HG03039 (cell line): ENCODE measurements around the gene ZNF584.

Source experiments
- ATAC-seq: cut with Tn5 transposase; IDR thresholded peaks from one replicate; pipeline ENCODE4 v1.9.1; 2021; ENCODE audit warnings: mild to moderate bottlenecking, moderate library complexity; ENCODE audit not compliant: unreplicated experiment

ZNF584 gene

GRCh38 chr19:58385891-58386575 is 22.4 kb upstream of the ZNF584 start:
- peak; percentile 1 for ATAC-seq

GRCh38 chr19:58386576-58387337 is 21.7 kb upstream of the ZNF584 start, which contains the start of gene RPS5:
RPS5 (plus strand) TSS chr19:58387269; CDS start chr19:58388138, 869 bp downstream.
- ATAC-seq: peak; percentile 81

GRCh38 chr19:58387338-58388174 is 20.9 kb upstream of the ZNF584 start:
- no peak for ATAC-seq

- ATAC-seq: no peak
Observed at GRCh38 chr19:58388175-58388526, 20.3 kb upstream of the ZNF584 start.

- no peak for ATAC-seq
Observed at GRCh38 chr19:58392945-58393724, 15.3 kb upstream of the ZNF584 start.

GRCh38 chr19:58393725-58394033 is 14.8 kb upstream of the ZNF584 start:
- no peak for ATAC-seq

- ATAC-seq: no peak
Observed at GRCh38 chr19:58394821-58395219, 13.6 kb upstream of the ZNF584 start.

- ATAC-seq: no peak
Observed at GRCh38 chr19:58395220-58395978, 13.1 kb upstream of the ZNF584 start, which contains the start of gene RNF225. RNF225 (plus strand) TSS chr19:58395656; CDS start chr19:58396090, 434 bp downstream.

GRCh38 chr19:58395979-58396627 is 12.3 kb upstream of the ZNF584 start:
- no peak for ATAC-seq

- no peak for ATAC-seq
Observed at GRCh38 chr19:58396691-58397532, 11.5 kb upstream of the ZNF584 start.

- ATAC-seq: no peak
Observed at GRCh38 chr19:58397533-58398037, 10.9 kb upstream of the ZNF584 start.

- ATAC-seq: no peak
Observed at GRCh38 chr19:58398087-58398486, 10.4 kb upstream of the ZNF584 start.

- no peak for ATAC-seq
Observed at GRCh38 chr19:58398545-58398944, 9.9 kb upstream of the ZNF584 start.

- no peak for ATAC-seq
Observed at GRCh38 chr19:58399903-58400302, 8.5 kb upstream of the ZNF584 start.

GRCh38 chr19:58400316-58400915 is 8.0 kb upstream of the ZNF584 start:
- ATAC-seq: no peak

GRCh38 chr19:58400916-58401839 is 7.3 kb upstream of the ZNF584 start:
- peak; percentile 95 for ATAC-seq

- no peak for ATAC-seq
Observed at GRCh38 chr19:58401840-58402421, 6.5 kb upstream of the ZNF584 start.
